ENCODE results near the gene UTP15.

The UTP15 gene

DNA sequence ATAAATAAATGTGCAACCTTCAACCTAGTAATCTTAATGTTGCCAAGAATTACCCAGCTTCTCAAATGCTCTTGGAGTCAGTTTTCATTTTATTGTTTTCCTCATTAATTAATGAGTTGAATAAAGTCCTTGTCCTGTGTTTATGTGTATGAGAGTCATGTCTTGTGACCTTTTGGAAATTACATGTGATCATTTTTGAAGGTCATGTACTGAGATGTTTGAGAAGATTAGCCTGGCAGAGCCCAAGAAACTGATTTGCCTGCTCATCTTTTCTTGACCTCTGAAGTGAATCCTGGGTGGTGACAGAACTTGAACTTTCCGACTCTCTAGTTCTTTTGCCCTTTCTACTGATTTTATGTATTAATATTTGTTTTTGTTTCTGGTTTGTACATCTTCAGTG is 15.5 kb upstream of the UTP15 start:
- Histone ChIP-seq H3K36me3 (ENCODE audit: control insufficient read depth, insufficient read depth, low read length) (no peaks in the 10 kb centered on the region), H3K27me3 (replicated peaks; ENCODE audit: control insufficient read depth, insufficient read depth, low read length) (no peaks in the 10 kb centered on the region), H3K4me3 (replicated peaks; ENCODE audit: low read depth, low read length) (no peak overlapping the region)
- no peak for DNase-seq (ENCODE audit: extremely low read depth, insufficient read length)
- TF ChIP-seq, protein P1, sequence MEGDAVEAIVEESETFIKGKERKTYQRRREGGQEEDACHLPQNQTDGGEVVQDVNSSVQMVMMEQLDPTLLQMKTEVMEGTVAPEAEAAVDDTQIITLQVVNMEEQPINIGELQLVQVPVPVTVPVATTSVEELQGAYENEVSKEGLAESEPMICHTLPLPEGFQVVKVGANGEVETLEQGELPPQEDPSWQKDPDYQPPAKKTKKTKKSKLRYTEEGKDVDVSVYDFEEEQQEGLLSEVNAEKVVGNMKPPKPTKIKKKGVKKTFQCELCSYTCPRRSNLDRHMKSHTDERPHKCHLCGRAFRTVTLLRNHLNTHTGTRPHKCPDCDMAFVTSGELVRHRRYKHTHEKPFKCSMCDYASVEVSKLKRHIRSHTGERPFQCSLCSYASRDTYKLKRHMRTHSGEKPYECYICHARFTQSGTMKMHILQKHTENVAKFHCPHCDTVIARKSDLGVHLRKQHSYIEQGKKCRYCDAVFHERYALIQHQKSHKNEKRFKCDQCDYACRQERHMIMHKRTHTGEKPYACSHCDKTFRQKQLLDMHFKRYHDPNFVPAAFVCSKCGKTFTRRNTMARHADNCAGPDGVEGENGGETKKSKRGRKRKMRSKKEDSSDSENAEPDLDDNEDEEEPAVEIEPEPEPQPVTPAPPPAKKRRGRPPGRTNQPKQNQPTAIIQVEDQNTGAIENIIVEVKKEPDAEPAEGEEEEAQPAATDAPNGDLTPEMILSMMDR (IDR thresholded peaks at IDR 0.05; ENCODE audit: insufficient read depth, low read length, poor library complexity, severe bottlenecking): no peak

DNA sequence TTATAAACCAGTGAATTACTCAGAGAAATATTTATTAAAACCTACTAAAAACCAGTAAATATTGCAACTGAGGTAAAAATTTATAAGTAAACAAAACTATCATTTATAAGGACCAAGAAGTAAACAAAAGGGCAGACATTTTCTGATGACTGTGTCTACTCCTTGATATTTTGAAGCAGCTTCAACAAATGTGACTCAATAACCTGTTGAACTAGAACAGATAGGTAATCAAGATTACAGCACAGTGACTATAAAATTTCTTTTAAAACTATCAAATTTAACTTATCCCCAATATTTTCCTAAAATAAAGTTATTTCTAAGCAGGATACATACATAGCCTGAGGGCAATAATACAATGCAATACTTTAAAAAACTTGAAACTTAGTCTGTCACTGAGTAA is 12.9 kb upstream of the UTP15 start:
- DNase-seq (ENCODE audit: extremely low read depth, insufficient read length): no peak
- no peaks in the 10 kb centered on the region for H3K27me3 ChIP-seq (replicated peaks; ENCODE audit: control insufficient read depth, insufficient read depth, low read length)
- TF ChIP-seq, protein P1 (IDR thresholded peaks at IDR 0.05; ENCODE audit: insufficient read depth, low read length, poor library complexity, severe bottlenecking): no peak
- no peaks in the 10 kb centered on the region for H3K36me3 ChIP-seq (ENCODE audit: control insufficient read depth, insufficient read depth, low read length)
- H3K4me3 ChIP-seq (replicated peaks; ENCODE audit: low read depth, low read length): no peak overlapping the region

DNA sequence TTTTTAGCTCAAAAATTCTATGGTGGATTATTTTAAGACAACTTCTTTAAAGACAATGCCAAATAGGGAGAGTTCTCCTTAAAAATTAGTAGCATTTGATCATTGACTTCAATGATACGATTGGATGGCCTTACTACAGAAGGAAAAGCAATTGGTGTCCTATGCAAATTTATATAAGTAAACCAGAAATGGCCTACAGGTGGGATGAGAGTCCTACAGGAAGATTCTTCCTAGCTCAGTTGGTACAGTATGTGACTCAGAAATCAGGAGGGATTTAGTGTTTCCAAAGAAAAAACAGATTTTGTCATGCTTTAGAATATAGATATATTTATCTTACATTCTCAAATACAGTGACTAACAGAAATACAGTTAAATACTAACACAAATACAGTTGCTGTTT is 6.6 kb upstream of the UTP15 start:
- H3K27me3 ChIP-seq (replicated peaks; ENCODE audit: control insufficient read depth, insufficient read depth, low read length): no peaks in the 10 kb centered on the region
- no peak for DNase-seq (ENCODE audit: extremely low read depth, insufficient read length)
- H3K36me3 ChIP-seq (ENCODE audit: control insufficient read depth, insufficient read depth, low read length): no peaks in the 10 kb centered on the region; the same call in 1 of the 2 replicates
- TF ChIP-seq, protein P1 (IDR thresholded peaks at IDR 0.05; ENCODE audit: insufficient read depth, low read length, poor library complexity, severe bottlenecking): no peak
- no peak overlapping the region for H3K4me3 ChIP-seq (replicated peaks; ENCODE audit: low read depth, low read length)

DNA sequence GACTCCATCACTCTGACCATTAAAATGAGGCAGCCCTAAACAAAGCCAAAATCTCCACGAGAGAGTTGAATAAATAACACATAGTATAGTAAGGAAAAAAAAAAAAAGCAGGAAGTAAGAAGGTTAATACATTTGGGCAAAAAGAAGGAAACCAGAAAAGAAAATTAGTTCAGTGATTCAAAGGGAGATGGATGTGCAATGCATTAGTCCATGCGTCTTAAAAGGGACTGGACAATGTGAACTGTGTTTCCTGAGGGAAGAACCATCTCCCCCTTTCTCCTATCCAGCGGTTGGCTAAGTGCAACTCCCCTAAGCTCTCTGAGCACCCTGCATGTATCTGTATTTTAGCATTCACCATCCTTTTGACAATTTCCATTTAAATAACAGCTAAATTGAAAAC is 1.5 kb upstream of the UTP15 start:
- DNase-seq (ENCODE audit: extremely low read depth, insufficient read length): no peak
- Histone ChIP-seq H3K27me3 (replicated peaks; ENCODE audit: control insufficient read depth, insufficient read depth, low read length) (no peaks in the 10 kb centered on the region), H3K36me3 (ENCODE audit: control insufficient read depth, insufficient read depth, low read length) (no peaks in the 10 kb centered on the region), H3K4me3 (replicated peaks; ENCODE audit: low read depth, low read length) (peak overlapping the region; percentile 91)
- TF ChIP-seq, protein P1 (IDR thresholded peaks at IDR 0.05; ENCODE audit: insufficient read depth, low read length, poor library complexity, severe bottlenecking): no peak

DNA sequence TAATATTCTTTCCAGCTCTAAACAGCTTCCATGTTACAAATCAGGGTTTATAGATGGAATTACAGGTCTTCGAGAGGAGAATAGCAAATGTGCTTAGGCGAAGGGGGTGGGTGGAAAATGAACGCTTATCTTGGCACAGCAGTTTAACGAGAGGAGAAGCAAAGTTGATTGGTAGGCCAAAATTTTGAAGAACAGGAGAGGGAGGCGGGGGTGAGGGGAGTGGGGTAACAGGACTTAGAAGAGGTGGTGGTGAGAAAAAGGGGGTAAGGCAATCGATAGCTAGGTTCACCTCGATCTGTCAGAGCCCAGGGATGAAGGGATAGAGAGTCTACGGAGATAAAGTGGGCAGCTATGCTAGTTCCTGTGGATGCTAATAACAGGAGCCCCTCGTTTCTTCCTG is 868 bp upstream of the UTP15 start:
- H3K27me3 ChIP-seq (replicated peaks; ENCODE audit: control insufficient read depth, insufficient read depth, low read length): no peaks in the 10 kb centered on the region
- TF ChIP-seq, protein P1 (IDR thresholded peaks at IDR 0.05; ENCODE audit: insufficient read depth, low read length, poor library complexity, severe bottlenecking): no peak
- DNase-seq (ENCODE audit: extremely low read depth, insufficient read length): no peak
- peak overlapping the region; percentile 91 for H3K4me3 ChIP-seq (replicated peaks; ENCODE audit: low read depth, low read length)
- H3K36me3 ChIP-seq (ENCODE audit: control insufficient read depth, insufficient read depth, low read length): no peaks in the 10 kb centered on the region

DNA sequence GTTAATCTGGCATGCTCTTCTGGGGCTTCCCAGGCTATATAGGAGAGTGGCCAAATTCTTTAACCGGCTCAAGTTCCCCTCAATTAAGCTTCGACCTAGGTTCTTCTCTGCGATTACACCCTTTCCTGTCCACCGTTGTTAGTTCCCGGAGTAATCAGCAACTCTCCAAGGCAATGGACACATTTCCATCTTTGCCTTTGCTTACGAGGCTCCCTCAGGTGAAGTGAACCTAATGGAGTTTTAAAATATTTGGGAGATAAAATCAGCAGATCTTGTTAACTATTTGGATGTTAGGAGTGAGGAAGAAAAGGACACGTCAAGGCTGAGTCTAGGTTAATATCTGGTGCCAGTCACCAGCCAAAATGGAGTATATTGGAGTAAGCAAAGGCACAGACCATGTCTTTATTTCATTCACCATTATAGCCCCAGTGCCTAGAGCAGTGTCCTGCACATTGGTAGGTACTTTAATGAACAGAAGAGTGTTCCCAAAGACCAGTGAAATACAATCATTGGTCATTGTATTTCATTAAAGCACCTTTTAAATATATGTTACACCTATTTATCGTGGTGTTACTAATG is 515 bp downstream of the UTP15 start:
- DNase-seq (ENCODE audit: extremely low read depth, insufficient read length): no peak
- Histone ChIP-seq H3K27me3 (replicated peaks; ENCODE audit: control insufficient read depth, insufficient read depth, low read length) (no peaks in the 10 kb centered on the region), H3K4me3 (replicated peaks; ENCODE audit: low read depth, low read length) (peak overlapping the region; percentile 91), H3K36me3 (ENCODE audit: control insufficient read depth, insufficient read depth, low read length) (no peaks in the 10 kb centered on the region)
- TF ChIP-seq, protein P1 (IDR thresholded peaks at IDR 0.05; ENCODE audit: insufficient read depth, low read length, poor library complexity, severe bottlenecking): no peak
